22Rv1 (cell line): Measurements from ENCODE around the gene SH3BP5L.

Experiments used
- CTCF ChIP-seq: fragments of 450-650 bp; IDR thresholded peaks from 2 replicates; pipeline ENCODE4 v1.5.1; 2017; ENCODE audit warnings: mild to moderate bottlenecking
- ZFX ChIP-seq: fragments of 450-650 bp; IDR thresholded peaks from 2 replicates; pipeline ENCODE4 v1.6.1; 2017; ENCODE audit warnings: antibody characterized with exemption, borderline replicate concordance

- no peak for TF ChIP-seq CTCF
- no peak for TF ChIP-seq ZFX
These were observed 24.4 kb upstream of the SH3BP5L start for GRCh38 chr1:248850124-248850523.
